Activated CD8-positive, alpha-beta memory T cell treated with anti-CD3 and anti-CD28 coated beads for 36 hours (primary cell): Measurements from ENCODE around the gene AURKB. TPM values are rescaled to one million over a fixed set of nuclear protein-coding genes. Genes with fewer than 3 reads are reported as not detected.
"Not testable (repeated sequence)": the region's sequence is repeated elsewhere in the genome, so short reads cannot be mapped to it uniquely, and the experiment has no call there.

Experiments
- CTCF ChIA-PET: fragments of 350-600 bp; sonication (Branson Sonifier 250); formaldehyde crosslinking; loops from one replicate; lab custom pipeline; 2021; ENCODE audit warnings: antibody characterized with exemption; lab: Charles Lee
- POLR2A ChIA-PET: fragments of 350-600 bp; sonication (Branson Sonifier 250); formaldehyde crosslinking; loops from one replicate; lab custom pipeline; 2021; ENCODE audit warnings: antibody characterized with exemption; lab: Charles Lee
- total RNA-seq, 2 experiments: library from RNA; stranded (reverse); gene quantifications; one replicate each; pipeline ENCODE4 v1.2.3, GENCODE V29; 2021

AURKB gene
- total RNA-seq, result 100 to 1,000 TPM; 112 to 117 TPM

DNA sequence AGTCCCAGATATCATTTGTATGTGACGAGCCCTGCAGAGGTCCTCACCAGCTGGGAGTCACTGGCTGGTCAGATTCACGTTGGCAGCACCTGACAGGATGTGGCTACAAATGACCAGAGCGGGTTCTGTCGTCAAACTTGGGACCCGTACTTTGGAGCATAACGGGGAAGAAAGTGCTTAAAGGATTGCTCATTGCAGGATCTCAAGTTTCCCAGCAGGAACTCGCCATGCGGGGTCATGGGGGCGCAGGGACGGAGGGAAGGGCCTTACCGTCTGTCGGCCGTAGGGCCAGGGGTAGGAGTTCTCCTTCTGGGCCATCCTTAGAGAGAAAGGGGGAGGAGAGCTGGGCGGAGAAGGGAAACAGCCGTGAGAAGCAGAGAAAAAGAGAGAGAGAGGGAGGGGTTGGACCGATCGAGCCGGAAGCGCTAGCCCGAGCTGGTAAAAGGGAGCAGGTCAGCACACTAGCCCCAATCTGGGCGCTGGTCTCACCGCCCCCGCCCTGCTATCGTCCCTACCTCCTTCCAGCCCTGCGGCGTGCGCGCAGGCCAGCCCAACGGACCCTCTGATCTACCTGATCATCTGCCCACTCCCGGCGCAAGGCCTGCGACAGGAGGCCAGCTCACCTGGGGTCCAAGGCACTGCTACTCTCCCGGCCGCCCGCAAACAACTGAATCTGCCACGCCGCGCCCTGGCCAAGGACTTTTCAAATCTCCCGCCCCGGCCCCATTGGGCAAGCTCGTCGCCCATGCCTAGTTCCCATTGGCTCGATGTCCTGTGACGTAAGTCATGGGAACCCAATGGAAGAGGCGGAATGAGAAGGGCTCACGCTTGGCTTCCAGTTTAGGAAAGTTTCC, at the start of gene AURKB:
Gene AURKB, minus strand, starts transcription at position 669 of the 854 bp plus-strand sequence. Its CDS starts 351 bp downstream, at position 318.
- ChIA-PET CTCF (interaction anchor here (0.6 to 1.6 kb wide), 7 partner anchors 12 to 116 kb away, joined by 3 to 6 read pairs (median 3); partner anchors contain the start of gene BORCS6), POLR2A (interaction anchor here (0.9 to 2.4 kb wide), 7 partner anchors 9 to 85 kb away, joined by 3 to 15 read pairs (median 4); partner anchors contain the start of genes CTC1 and SLC25A35)

DNA sequence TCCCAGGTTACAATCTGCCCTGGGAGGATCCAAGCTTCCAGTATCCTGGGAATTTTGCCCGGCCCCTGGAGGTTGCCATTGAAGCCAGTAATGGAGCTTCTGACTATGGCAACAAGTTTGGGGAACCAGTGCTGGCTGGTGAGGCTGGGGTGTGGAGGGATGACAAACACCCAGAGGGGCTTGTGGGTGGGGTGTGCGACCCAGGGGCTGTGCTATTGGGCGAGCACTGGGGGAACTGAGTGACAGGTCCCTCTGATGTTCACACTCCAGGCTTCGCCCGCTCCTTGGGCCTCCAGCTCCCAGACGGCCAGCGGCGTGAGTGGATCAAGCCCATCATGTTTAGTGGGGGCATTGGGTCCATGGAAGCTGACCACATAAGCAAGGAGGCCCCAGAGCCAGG, 47.4 kb upstream of the AURKB start:
- ChIA-PET POLR2A (no interaction called here), CTCF (no interaction called here)

DNA sequence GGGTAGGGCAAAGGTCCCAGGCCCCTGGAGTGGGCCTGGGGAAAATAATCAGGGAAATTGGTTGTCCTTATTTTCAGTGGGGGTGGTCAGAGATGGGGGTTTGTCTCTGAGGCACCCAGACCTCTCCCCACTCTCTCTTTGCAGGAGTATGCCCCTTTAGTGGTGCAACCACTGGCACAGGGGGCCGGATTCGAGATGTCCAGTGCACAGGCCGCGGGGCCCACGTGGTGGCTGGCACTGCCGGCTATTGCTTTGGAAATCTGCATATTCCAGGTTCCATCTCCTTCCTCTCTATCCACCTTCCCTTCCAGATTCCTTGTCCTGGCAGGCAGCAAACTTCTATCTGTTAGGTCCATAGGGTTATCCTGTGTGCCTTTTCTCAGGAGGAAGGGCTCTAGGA, 46.3 kb upstream of the AURKB start:
- POLR2A ChIA-PET, result no interaction called here

DNA sequence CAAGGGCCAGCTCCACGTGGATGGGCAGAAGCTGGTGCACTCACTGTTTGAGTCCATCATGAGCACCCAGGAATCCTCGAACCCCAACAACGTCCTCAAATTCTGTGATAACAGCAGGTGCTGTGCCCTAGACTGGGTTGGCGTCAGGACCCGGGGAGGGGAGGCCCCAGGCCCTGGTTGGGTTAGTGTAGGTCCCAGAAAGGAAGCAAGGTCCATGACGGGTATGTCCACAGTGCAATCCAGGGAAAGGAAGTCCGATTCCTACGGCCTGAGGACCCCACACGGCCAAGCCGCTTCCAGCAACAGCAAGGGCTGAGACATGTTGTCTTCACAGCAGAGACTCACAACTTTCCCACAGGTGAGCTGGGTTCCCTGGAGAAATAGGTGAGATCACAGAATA, 45.9 kb upstream of the AURKB start:
- CTCF ChIA-PET, result no interaction called here
- POLR2A ChIA-PET, result no interaction called here

More for the DNA sequence above, 46.3 kb upstream of the AURKB start:
- CTCF ChIA-PET, result no interaction called here

DNA sequence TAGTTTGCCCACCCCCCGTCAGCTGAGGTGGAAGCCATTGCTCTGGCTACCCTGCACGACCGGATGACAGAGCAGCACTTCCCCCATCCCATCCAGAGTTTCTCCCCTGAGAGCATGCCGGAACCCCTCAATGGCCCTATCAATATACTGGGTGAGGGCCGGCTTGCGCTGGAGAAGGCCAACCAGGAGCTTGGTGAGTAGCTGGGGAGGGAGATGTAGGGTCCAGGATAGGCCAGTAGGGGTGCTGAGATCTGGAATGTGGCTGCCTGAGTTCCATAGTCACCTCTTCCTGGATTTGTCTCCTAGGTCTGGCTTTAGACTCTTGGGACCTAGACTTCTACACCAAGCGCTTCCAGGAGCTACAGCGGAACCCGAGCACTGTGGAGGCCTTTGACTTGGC, 45.1 kb upstream of the AURKB start:
- ChIA-PET CTCF (no interaction called here), POLR2A (no interaction called here)

DNA sequence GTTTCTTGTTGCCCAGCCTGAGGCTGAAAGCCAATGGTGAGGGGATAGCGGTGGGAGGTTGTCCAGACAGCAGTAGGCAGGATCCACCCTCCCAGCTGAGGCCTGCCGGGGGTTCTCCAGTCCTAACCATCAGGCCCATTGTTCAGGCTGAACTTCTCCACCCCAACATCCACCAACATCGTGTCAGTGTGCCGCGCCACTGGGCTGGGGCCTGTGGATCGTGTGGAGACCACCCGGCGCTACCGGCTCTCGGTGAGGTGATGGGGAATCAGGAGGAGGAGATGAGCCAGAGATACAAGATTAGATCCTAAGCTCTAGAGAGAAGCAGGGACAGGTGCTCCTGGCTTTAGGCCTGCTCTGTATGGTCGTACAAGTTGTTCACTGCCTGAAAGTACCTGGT, 44.5 kb upstream of the AURKB start:
- POLR2A ChIA-PET, result no interaction called here
- CTCF ChIA-PET, result no interaction called here

DNA sequence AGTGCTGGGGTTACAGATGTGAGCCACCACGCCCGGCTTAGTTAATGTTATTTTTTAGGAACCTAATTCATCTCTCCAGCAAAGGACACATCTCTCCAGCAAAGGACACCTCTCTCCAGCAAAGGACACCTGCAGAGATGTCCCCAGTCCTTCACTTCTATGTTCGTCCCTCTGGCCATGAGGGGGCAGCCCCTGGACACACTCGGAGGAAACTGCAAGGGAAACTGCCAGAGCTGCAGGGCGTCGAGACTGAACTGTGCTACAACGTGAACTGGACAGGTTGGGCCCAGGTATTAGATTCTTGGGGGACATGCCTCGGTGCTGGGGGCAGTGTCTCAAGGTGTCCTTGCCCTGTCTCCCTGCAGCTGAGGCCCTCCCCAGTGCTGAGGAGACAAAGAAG, 43.4 kb upstream of the AURKB start:
- CTCF ChIA-PET, result no interaction called here
- POLR2A ChIA-PET, result no interaction called here

DNA sequence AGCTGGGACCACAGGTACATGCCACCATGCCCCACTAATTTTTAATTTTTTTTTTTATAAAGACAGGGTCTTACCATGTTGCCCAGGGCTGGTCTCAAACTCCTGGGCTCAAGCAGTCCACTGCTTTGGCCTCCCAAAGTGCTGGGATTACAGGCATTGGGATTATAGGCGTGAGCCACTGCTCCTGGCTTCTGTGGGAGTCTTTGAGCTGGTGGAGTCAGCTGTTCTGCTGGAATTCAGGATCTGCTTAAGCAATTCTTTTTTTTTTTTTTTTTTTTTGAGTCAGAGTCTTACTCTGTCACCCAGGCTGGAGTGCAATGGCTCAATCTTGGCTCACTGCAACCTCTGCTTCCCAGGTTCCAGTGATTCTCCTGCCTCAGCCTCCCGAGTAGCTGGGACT, 41.0 kb upstream of the AURKB start:
- CTCF ChIA-PET, result not testable (repeated sequence)
- POLR2A ChIA-PET, result interaction anchor here (0.6 to 1.3 kb wide), 2 partner anchors 33 to 64 kb away, joined by 5 to 11 read pairs; no protein-coding TSS in a partner anchor

DNA sequence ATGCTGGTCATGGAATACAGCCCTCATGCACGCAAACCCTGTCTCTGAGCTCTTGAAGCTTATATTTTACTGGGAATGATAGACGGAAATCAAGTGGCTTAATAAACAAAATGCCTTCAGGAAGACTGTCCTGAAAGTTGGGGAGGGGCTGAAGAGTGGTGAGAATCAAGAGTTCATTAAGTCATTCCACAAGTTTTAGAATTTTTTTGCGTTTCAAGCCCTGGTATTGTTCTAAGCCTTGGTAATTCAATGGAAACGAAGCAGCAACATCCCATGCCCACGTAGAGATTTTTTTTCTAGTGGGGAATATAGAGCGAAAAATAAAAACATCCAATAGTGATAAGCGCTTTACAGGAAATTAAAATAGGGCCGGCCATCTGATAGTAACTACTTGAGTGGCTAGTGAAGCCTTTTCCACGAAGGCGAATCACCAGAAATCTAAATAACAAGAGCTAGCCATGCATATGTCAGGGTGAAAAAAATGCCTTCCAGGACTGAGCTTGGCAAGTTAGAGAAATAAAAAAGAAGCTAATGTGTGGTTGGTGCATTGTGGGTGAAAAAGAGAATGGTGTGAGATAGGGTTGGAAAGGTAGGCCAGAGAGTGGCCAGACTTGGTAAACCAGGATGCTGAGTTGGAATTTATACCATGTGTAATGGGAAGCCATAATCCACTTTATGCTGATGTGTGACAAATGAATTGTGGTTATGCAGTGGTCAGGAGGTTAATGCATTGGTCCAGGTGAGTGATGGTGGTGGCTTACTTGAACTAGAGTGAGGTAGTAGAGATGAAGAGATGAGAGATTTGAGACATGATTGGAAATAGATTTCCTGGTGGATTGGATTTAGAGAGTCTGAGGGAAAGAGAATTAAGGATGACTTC, 39.5 kb upstream of the AURKB start:
- POLR2A ChIA-PET, result interaction anchor here (0.5 to 5.9 kb wide), 8 partner anchors 9 to 130 kb away, joined by 3 to 101 read pairs (median 4); partner anchors contain the start of genes BORCS6 and SLC25A35
- CTCF ChIA-PET, result interaction anchor here (1.0 to 3.6 kb wide), 8 partner anchors 24 to 88 kb away, joined by 3 to 20 read pairs (median 3); partner anchors contain the start of gene RANGRF

DNA sequence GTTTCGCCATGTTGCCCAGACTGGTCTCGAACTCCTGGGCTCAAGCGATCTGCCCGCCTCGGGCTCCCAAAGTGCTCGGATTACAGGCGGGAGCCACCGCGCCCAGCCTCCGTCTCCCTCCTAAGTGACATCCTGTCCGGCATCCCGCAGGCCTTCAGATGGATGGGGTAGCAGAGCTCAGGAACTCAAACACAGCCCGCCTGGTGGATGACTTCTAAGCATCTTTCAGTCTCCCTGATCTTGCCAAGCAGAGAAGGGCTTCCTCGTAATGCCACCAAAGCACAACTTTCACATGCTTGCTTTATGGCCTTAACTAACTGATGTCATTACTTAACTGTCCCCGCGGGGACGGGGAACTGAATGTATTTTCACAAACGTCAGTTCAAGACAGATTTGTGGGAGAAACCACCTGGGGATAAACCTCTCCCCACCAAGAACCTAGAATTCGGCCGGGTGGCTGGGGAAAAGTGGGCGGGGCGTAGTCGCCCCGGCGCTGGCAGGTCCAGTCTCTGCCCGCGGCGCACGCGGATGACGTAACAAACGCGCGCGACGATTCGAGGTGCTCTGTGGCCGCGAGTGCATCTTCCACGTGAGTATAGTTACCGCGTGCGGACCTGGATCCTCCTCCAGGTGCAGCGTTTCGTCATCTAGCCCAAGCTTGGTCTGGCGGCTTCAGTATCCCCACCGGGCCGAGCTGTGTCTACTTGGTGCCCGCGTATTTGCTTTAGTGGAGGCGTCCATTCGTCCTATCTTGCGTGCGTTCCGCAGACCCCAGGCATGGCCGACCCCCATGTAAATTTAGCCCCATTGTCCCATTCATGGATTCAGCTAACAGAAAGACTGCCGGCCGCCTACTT, 38.6 kb upstream of the AURKB start, which contains the start of gene PFAS:
Gene PFAS, plus strand, starts transcription at position 539 of the 857 bp plus-strand sequence. CDS start 4,649 bp downstream, outside the sequence.
- ChIA-PET POLR2A (interaction anchor here (0.5 to 5.9 kb wide), 13 partner anchors 10 to 126 kb away, joined by 3 to 101 read pairs (median 5); partner anchors contain the start of genes AURKB, BORCS6, RANGRF and SLC25A35), CTCF (interaction anchor here (1.0 to 3.6 kb wide), 13 partner anchors 16 to 156 kb away, joined by 3 to 20 read pairs (median 3); partner anchors contain the start of genes ALOXE3 and RANGRF)

DNA sequence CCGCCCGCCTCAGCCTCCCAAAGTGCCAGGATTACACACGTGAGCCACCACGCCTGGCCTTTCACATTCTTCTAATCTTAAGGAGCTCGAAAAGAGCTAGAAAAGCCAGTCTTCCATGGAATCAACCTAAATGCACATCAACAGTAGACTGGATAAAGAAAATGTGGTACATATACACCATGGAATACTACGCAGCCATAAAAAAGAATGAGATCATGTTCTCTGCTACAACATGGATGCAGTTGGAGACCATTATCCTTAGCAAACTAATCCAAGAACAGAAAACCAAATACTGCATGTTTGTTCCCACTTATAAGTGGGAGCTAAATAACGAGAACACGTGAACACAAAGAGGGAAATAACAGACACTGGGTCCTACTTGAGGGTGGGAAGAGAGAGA, 34.4 kb upstream of the AURKB start:
- POLR2A ChIA-PET, result interaction anchor here (1.0 to 5.9 kb wide), 2 partner anchors 21 to 51 kb away, joined by 3 to 101 read pairs; no protein-coding TSS in a partner anchor
- CTCF ChIA-PET, result interaction anchor here (1.0 to 1.4 kb wide), 3 partner anchors 55 to 171 kb away, joined by 3 read pairs; no protein-coding TSS in a partner anchor

DNA sequence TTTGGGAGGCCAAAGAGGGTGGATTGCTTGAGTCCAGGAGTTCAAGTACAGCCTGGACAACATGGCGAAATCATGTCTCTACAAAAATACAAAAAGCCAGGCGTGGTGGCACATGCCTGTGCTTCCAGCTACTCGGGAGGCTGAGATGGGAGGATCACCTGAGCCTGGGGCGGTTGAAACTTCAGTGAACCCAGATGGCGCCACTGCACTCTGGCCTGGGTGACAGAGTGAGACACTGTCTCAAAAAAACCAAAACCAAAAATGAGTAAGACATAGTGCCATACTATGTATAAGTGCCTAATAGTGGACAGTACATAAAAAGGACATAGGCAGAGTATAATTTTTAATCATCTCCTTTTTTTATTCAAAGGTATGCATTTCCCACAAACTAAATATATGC, 33.5 kb upstream of the AURKB start:
- POLR2A ChIA-PET, result interaction anchor here (0.7 to 1.0 kb wide), 2 partner anchors 52 to 122 kb away, joined by 3 read pairs; no protein-coding TSS in a partner anchor
- CTCF ChIA-PET, result interaction anchor here (1.0 to 1.1 kb wide), 3 partner anchors 20 to 57 kb away, joined by 3 to 4 read pairs (median 3); no protein-coding TSS in a partner anchor

DNA sequence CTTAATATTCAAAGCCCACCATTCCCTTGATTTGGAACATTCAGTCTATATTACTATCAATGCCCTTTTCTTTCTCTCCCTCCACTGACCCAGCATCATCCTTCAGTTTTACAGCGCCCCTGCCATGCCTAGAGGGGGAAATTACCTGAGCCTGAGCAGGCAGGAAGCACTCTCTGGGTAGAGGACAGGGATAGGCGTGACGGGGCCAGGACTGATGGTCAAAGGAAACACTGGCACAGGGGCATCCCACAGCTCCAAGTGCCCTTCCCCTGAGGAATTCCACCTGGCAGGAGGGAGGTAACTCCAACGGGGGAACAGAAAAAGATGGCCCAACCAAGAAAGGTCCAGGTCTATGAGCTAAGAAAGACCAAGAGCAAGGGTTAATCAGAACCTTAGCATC, 27.5 kb upstream of the AURKB start:
- ChIA-PET POLR2A (no interaction called here), CTCF (interaction anchor here (0.6 to 1.5 kb wide), 3 partner anchors 11 to 778 kb away, joined by 3 to 8 read pairs (median 3); no protein-coding TSS in a partner anchor)

DNA sequence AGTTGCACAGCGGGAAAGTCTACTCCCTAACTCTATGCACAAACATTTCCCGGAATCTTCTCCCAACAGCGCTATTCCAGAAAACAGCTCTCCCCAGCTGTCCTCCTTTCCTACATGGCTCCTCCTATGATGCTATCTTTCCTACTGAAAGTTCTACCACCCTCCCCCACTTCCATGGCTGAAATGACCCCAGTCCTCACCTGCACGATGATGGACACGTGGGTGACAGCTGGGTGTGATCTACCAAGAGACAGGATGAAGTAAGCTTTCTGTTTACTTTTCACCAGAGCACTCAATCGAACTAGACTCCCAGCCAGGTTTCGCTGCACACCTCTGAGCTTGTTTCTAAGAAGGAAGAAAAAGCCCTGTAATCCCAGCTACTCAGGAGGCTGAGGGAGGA, 26.8 kb upstream of the AURKB start:
- CTCF ChIA-PET, result no interaction called here

DNA sequence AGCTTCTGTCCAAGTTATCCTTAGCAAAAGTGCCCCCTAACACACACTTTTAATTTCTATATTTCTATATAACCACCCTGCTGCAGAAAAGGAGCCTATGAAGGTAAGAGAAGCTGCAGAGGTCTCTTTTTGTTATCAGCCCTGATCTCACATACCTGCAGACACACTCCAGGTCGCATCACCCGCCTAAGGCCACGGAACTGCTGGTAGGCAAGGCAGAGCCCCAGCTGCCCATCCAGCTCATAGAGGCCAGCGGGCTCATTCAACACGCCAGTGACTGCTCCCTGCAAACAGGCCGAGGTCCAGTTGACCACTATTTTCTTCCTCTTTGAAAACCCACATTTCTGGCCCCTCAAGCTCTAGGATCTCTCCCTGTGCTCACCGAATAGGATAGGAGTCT, 25.3 kb upstream of the AURKB start:
- ChIA-PET POLR2A (interaction anchor here (1.0 to 1.1 kb wide), 2 partner anchors 11 to 35 kb away, joined by 3 to 5 read pairs; no protein-coding TSS in a partner anchor), CTCF (no interaction called here)

More for the DNA sequence above, 26.8 kb upstream of the AURKB start:
- POLR2A ChIA-PET, result interaction anchor here (0.7 kb wide), 1 partner anchor 16 kb away, joined by 3 read pairs; no protein-coding TSS in a partner anchor

DNA sequence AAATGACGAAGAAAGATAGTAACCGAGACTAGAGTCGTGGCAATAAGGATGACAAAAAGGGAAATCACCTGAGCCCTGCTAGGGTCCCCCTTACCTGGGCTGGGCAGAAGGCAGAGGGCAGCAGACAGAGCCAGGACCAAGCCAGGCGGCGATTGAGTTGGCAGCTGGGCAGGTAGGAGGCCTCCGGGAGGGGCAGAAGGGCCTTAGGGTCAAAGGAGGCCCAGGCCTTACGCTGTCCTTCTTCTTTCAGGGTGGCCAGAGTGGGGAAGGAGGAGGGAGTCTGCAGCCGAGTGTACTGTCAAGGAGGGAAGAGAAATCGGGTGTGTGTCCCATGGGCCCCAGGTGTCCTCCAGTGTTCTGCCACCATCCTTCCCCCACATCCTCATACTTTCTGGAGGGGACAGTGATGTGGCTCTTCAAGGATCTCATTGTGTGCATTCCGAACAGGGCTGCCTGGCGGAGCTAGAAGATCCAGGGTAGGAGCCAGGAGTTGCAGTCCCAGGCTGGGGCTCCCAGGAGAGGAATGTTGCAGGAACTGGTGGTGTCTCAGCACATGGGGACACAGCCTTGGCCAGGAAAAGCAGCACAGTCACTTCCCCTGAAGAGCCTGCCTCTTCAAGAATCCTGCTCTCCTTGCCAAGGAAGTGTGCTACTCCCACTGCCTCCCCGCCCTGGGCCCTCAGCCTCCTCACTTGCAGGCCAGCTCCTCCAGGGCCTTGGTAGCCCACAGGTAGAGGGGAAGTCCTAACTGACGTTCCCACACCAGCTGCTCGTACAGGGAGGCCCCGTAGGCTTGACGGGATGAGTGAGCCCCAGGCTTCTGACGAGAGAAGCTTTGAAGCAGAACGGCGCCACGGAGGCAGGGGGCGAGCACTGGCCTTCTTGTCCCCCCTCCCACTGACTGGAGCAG, 24.2 kb upstream of the AURKB start:
- ChIA-PET POLR2A (interaction anchor here (1.1 kb wide), 1 partner anchor 10 kb away, joined by 5 read pairs; no protein-coding TSS in a partner anchor), CTCF (no interaction called here)

DNA sequence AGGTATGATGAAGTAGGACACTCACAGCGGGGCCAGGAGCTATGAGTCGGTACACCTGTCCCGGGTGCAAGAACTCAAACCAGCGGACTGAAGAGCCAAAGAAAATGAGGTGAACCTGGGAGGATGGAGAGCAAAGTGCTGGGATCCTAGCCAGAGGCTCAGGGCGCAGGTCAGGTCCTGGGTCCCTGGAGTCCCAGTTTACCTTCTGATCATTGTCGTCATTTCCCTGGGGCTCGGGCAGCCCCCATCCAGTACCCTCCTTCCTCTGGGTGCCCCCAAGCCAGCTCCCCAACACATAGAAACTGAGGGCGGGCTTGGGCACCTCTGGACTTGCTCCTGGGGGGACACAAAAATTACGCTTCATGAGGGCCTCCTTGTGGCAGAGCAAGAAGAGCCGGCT, 21.3 kb upstream of the AURKB start:
- POLR2A ChIA-PET, result no interaction called here
- CTCF ChIA-PET, result no interaction called here
